Measurements from ENCODE around the gene SYTL3.
A peak's percentile ranks its signal among the peaks of the same experiment; 100 is the strongest.
"Not testable (repeated sequence)": the region's sequence is repeated elsewhere in the genome, so short reads cannot be mapped to it uniquely, and the experiment has no call there.

SYTL3 gene

DNA sequence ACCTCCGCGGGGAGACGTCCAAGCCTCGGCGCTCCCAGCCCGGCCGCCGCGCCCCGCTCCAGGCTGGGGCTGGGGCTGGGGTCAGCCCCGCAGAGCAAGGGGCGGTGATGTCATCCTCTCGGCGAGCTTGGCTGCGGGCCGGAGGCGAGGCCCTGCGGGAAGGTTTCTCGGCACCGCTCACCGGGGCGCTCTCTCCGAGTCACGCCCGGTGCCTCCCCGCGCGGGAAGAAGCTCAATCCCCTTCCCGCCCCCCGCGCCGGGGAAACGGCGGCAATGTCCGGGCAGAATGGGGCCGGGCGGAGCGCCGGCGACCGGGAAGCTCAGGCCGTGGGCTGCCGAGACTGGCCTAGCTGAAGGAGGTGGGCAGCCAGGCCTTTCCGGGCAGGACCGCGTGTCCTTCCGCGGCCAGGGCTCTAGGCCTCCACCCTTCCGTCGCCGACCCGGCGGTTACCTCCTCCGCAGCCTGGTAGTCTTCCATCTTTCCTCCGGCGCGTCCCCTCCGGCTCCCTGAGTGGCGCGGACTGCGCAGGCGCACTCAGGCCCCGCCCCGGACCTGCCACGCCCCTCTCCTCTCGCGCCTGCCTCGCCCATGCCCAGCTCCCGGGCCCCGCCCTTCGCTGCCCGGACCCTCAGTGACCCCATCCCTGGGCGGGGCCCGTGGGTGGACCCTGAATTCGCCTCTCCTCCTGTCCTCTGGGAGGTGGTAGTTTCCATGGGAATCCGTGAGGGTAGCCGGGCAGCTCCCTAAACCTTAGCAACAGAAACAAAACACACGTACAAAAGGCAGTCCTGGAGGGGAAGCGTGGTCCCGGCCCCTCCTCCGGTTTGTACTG, 5.4 kb upstream of the SYTL3 start, which contains the start of gene DYNLT1:
DYNLT1 (minus strand) TSS at position 513 of the 833 bp plus-strand sequence; CDS start at position 478, 35 bp downstream.
- peaks cover 6% of the 10 kb centered on the region for H3K36me3 ChIP-seq (replicated peaks)
- H3K4me3 ChIP-seq (ENCODE audit: low read depth, low read length) = peak within 1 kb of the TSS; percentile 97
- DNase-seq = peak; percentile 88
- no peaks in the 10 kb centered on the region for H3K27me3 ChIP-seq (replicated peaks)
- peak within 1 kb of the TSS; percentile 95 for H3K27ac ChIP-seq
- TF ChIP-seq, protein P1, sequence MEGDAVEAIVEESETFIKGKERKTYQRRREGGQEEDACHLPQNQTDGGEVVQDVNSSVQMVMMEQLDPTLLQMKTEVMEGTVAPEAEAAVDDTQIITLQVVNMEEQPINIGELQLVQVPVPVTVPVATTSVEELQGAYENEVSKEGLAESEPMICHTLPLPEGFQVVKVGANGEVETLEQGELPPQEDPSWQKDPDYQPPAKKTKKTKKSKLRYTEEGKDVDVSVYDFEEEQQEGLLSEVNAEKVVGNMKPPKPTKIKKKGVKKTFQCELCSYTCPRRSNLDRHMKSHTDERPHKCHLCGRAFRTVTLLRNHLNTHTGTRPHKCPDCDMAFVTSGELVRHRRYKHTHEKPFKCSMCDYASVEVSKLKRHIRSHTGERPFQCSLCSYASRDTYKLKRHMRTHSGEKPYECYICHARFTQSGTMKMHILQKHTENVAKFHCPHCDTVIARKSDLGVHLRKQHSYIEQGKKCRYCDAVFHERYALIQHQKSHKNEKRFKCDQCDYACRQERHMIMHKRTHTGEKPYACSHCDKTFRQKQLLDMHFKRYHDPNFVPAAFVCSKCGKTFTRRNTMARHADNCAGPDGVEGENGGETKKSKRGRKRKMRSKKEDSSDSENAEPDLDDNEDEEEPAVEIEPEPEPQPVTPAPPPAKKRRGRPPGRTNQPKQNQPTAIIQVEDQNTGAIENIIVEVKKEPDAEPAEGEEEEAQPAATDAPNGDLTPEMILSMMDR (IDR thresholded peaks at IDR 0.05; ENCODE audit: low read depth, low read length, missing control alignments) = no peak
- in situ Hi-C loops (cut with HindIII; ENCODE audit: low pct_ligation_motif_present, low sequenced_read_pairs) = no loop called here

DNA sequence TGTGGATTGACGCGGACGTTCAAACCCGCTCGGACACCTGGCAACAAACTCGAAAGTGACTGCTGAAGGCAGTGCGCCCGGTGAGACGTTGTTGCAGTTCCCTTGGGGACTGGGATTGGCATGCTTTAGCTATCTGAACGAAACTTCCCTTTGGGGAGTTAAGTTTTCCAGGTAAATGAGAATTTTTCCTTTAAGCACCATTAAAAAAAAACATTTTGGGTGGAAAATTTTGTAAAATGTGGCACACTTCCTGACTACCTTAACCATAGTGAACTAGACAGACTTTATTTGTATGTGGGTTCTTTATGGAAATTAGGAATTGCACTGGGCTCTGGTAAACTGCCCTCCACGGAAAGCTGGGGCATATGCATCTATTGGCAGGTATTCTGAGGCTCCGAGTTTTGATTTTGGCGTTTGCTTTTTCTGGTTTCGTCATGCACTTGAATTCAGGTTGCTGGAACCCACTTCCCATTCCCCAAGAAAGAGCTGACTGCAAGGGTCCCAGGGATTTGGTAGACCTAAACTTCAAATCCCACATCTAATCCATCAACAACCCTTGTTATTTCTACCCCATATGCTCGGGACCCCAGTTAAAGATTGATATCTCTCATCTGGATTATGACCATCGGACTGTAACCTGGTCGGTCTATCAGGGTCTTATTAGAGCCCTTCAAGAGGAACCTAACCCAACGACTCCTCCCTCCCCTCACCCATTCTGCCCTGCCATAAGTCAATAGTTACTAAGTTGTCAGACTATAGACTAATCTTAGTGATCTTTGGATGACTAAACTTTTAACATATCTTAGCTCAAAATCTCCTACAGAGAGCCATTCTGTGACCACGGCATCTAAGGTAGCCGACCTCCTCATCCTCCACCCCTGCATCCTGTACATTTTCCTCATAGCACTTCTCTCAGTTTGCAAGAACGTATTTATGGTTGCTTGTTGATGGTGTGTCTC, 4.5 kb upstream of the SYTL3 start:
- TF ChIP-seq, protein P1 (IDR thresholded peaks at IDR 0.05; ENCODE audit: low read depth, low read length, missing control alignments) = no peak
- no peak for DNase-seq

DNA sequence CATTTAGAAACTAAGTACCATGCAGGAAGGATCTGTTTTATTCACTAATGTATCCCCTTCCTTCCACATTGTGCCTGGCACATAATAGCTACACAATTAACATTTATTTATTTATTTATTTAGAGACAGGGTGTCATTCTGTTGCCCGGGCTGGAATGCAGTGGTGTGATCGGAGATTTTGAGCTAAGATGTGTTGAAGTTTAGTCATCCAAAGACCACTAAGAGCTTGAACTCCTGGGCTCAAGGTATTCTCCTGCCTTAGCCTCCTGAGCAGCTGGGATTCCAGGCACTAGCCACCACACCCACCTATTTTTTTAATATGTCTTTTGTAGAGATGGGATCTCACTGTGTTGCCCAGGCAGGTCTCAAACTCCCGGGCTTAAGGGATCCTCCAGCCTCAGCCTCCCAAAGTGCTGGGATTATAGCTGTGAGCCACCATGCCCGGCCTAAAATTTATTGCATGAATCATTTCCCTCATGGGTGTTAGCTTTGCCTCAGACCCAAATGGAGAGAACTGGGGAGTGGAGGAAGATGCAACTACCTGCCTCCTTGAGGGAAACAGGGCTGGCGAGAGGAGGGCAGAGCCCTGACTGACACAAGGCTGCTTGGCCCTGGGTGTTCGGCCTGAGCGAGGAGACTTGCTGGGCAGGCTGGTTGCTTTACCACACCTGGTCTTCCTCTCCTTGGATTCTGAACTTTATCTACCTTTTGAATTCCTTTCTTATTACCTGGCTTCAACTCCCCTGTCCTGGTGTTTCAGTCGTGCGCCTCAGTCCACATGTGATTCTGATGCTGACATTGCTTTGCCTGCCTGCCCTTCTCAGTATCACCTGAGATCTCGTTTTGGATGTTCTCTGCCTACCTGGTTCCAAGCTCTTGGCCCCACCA, 3.6 kb upstream of the SYTL3 start:
- no peaks in the 10 kb centered on the region for H3K27me3 ChIP-seq (replicated peaks)
- H3K36me3 ChIP-seq (replicated peaks) = no peaks in the 10 kb centered on the region
- in situ Hi-C loops (cut with HindIII; ENCODE audit: low pct_ligation_motif_present, low sequenced_read_pairs) = no loop called here
- TF ChIP-seq, protein P1 (IDR thresholded peaks at IDR 0.05; ENCODE audit: low read depth, low read length, missing control alignments) = no peak
- DNase-seq = no peak
- no peak overlapping the region for H3K27ac ChIP-seq
- no peak overlapping the region for H3K4me3 ChIP-seq (ENCODE audit: low read depth, low read length)

More for the DNA sequence above, 4.5 kb upstream of the SYTL3 start:
- in situ Hi-C loops (cut with HindIII; ENCODE audit: low pct_ligation_motif_present, low sequenced_read_pairs) = no loop called here
- Histone ChIP-seq H3K4me3 (ENCODE audit: low read depth, low read length) (peak overlapping the region; percentile 97), H3K27me3 (replicated peaks) (no peaks in the 10 kb centered on the region), H3K36me3 (replicated peaks) (peaks cover 3% of the 10 kb centered on the region), H3K27ac (peak overlapping the region; percentile 95)

DNA sequence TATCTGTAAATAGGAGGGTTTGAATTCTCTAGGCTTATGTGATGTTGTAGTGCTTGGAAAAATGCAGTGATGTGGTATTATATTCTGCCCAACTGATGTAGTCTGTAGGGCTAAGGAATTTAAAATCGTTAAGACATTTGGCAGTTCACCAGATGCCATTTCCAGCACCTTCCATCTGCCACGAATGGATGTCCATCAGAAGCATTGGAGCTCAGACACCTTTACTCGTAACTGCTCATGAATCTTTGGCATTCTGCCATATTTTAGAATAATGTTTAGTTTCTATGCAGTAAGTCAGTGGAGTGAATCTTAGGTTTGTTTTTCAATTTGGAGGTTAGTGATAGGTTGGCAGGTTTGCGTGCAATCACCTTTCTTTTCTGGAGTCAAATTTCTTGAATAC, 2.4 kb upstream of the SYTL3 start:
- no peak for DNase-seq
- no peaks in the 10 kb centered on the region for H3K36me3 ChIP-seq (replicated peaks)
- H3K4me3 ChIP-seq (ENCODE audit: low read depth, low read length) = no peak overlapping the region
- TF ChIP-seq, protein P1 (IDR thresholded peaks at IDR 0.05; ENCODE audit: low read depth, low read length, missing control alignments) = no peak
- in situ Hi-C loops (cut with HindIII; ENCODE audit: low pct_ligation_motif_present, low sequenced_read_pairs) = no loop called here
- H3K27me3 ChIP-seq (replicated peaks) = no peaks in the 10 kb centered on the region
- no peak overlapping the region for H3K27ac ChIP-seq

DNA sequence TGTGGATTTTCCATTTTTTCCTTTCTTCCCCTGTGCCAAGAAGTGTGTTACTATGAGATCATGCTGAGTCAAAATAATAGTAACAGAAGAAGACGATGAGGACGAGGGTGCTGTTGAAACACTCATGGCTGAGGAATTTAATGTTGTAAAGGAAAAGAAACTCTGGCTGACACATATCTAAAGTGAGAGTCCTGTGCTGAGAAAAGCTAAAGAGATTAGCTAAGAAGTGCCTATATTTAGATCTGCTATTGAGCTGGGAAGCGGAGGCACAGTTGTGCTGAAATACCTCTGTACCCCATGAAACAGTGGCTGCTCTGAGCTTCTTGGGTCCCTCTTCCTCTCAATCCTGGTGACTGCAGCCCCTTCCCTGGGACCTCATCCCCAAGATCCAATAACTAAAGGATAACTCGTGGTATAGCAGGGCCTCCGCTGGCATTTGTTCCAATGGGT, 1.1 kb upstream of the SYTL3 start:
- DNase-seq = peak; percentile 76
- in situ Hi-C loops (cut with HindIII; ENCODE audit: low pct_ligation_motif_present, low sequenced_read_pairs) = no loop called here
- H3K27ac ChIP-seq = peak overlapping the region; percentile 80
- H3K36me3 ChIP-seq (replicated peaks) = no peaks in the 10 kb centered on the region
- H3K4me3 ChIP-seq (ENCODE audit: low read depth, low read length) = no peak overlapping the region
- TF ChIP-seq, protein P1 (IDR thresholded peaks at IDR 0.05; ENCODE audit: low read depth, low read length, missing control alignments) = no peak
- no peaks in the 10 kb centered on the region for H3K27me3 ChIP-seq (replicated peaks)

DNA sequence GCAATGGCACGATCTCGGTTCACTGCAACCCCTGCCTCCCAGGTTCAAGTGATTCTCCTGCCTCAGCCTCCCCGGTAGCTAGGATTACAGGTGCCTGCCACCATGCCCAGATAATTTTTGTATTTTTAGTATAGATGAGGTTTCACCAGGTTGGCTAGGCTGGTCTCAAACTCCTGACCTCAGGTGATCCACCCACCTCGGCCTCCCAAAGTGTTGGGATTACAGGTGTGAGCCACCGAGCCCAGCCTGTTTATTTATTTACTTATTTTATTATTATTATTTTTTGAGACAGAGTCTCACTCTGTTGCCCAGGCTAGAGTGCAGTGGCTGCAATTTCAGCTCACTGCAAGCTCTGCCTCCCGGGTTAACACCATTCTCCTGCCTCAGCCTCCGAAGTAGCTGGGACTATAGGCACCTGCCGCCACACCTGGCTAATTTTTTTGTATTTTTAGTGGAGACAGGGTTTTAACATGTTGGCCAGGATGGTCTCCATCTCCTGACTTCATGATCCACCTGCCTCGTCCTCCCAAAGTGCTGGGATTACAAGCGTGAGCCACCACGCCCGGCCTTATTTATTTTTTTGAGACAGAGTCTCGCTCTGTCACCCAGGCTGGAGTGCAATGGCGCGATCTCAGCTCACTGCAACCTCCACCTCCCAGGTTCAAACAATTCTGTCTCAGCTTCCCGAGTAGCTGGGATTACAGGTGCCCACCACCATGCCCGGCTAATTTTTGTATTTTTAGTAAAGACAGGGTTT, 2.3 kb downstream of the SYTL3 start:
- H3K27me3 ChIP-seq (replicated peaks); H3K4me3 ChIP-seq (ENCODE audit: low read depth, low read length); in situ Hi-C loops (cut with HindIII; ENCODE audit: low pct_ligation_motif_present, low sequenced_read_pairs); DNase-seq; H3K27ac ChIP-seq; H3K36me3 ChIP-seq (replicated peaks): not testable (repeated sequence)
